Measurements from ENCODE around the gene FOXN3. TPM values are rescaled to one million over a fixed set of nuclear protein-coding genes. Genes with fewer than 3 reads are reported as not detected.

Gene FOXN3
- total and polyA plus RNA-seq, 2 donors (not counting 3 experiments of a cell fraction or from before 2014, with no cell fraction given): 16.9 to 41.8 TPM

DNA sequence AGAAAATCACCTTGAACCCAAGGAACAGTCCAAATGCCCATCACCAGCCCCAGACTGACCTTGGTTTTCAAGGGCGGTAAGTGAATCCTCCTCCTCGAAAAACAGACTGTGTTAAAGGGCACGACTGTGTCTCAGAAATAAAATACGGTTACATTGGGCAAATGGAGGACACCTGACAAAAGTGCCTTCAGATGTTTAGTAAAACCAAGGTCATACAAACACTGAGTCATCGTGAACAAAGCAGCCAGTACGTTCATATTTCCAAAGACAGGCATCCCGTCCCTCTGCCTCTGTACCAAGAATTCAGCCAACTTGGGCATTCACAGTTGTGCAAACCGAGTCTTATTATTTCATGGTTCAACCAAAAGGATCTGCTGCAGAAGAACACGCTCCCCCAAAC, 25.9 kb downstream of the FOXN3 start:
- H3K4me1 ChIP-seq (ENCODE audit: control insufficient read depth, extremely low read depth, insufficient read depth, low read length): no peaks in the 10 kb centered on the region
- intact Hi-C loops (cut with micrococcal nuclease) (no loop called here), dilution Hi-C loops (cut with MboI; ENCODE audit: extremely low pct_ligation_motif_present, low sequenced_read_pairs) (no loop called here)
- H3K9me3 ChIP-seq (replicated peaks; ENCODE audit: control insufficient read depth, insufficient read depth, low read length): no peaks in the 10 kb centered on the region
- FAIRE-seq (no peak), DNase-seq (ENCODE audit: low read depth, low spot score) (no peak)
- no peak overlapping the region for H3K27ac ChIP-seq (ENCODE audit: insufficient read depth, low read depth, low read length)
- no TSS peak for BruUV-seq (replicated peaks)
- no peak overlapping the region for H3K9ac ChIP-seq (replicated peaks; ENCODE audit: extremely low read depth, insufficient read depth, low read length)
- TF ChIP-seq JUN (IDR thresholded peaks at IDR 0.05; ENCODE audit: borderline replicate concordance, insufficient read depth, insufficient read length, low read depth): no peak
- no peak for TF ChIP-seq GATA2 (IDR thresholded peaks at IDR 0.05; ENCODE audit: insufficient read depth, insufficient read length, low read depth, low read length)
- no peak for TF ChIP-seq MYC (IDR thresholded peaks at IDR 0.05; ENCODE audit: low read depth, low read length)
- TF ChIP-seq, protein P1, sequence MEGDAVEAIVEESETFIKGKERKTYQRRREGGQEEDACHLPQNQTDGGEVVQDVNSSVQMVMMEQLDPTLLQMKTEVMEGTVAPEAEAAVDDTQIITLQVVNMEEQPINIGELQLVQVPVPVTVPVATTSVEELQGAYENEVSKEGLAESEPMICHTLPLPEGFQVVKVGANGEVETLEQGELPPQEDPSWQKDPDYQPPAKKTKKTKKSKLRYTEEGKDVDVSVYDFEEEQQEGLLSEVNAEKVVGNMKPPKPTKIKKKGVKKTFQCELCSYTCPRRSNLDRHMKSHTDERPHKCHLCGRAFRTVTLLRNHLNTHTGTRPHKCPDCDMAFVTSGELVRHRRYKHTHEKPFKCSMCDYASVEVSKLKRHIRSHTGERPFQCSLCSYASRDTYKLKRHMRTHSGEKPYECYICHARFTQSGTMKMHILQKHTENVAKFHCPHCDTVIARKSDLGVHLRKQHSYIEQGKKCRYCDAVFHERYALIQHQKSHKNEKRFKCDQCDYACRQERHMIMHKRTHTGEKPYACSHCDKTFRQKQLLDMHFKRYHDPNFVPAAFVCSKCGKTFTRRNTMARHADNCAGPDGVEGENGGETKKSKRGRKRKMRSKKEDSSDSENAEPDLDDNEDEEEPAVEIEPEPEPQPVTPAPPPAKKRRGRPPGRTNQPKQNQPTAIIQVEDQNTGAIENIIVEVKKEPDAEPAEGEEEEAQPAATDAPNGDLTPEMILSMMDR (IDR thresholded peaks at IDR 0.05; ENCODE audit: extremely low read depth in 1 of 2, insufficient read depth in 1 of 2, low read depth in 1 of 2, low read length in 2 of 2): no peak
- no peak for TF ChIP-seq EZH2 (IDR thresholded peaks at IDR 0.05; ENCODE audit: borderline replicate concordance, low read depth, low read length, severe bottlenecking)
- no peaks in the 10 kb centered on the region for H3K9me1 ChIP-seq (replicated peaks; ENCODE audit: control insufficient read depth, extremely low read depth, insufficient read depth, low read length)
- POLR2A ChIA-PET: no interaction called here
- no peaks in the 10 kb centered on the region for H3K27me3 ChIP-seq (ENCODE audit: control insufficient read depth in 2 of 2, insufficient read depth in 2 of 2, low read length in 2 of 2)
- H4K20me1 ChIP-seq (replicated peaks; ENCODE audit: control insufficient read depth, extremely low read depth, insufficient read depth, low read length): no peaks in the 10 kb centered on the region
- H3K79me2 ChIP-seq (ENCODE audit: control insufficient read depth, insufficient read depth, low read length): peaks cover under 1% of the 10 kb centered on the region
- H3K4me3 ChIP-seq (replicated peaks in 1 of 3; ENCODE audit: insufficient read depth in 1 of 3, low read depth in 1 of 3, low read length in 3 of 3): no peak overlapping the region
- CTCF ChIA-PET: no interaction called here
- H2AFZ ChIP-seq (ENCODE audit: low read depth, low read length): no peak overlapping the region
- H3K36me3 ChIP-seq (ENCODE audit: control insufficient read depth in 2 of 2, extremely low read depth in 1 of 2, insufficient read depth in 2 of 2, low read length in 2 of 2): no peaks in the 10 kb centered on the region
- no peak overlapping the region for H3K4me2 ChIP-seq (ENCODE audit: insufficient read depth, low read length)

- ChIA-PET POLR2A (no interaction called here), CTCF (no interaction called here)
- Histone ChIP-seq H2AFZ (ENCODE audit: low read depth, low read length) (no peak overlapping the region), H3K36me3 (ENCODE audit: control insufficient read depth in 2 of 2, extremely low read depth in 1 of 2, insufficient read depth in 2 of 2, low read length in 2 of 2) (no peaks in the 10 kb centered on the region), H3K9me1 (replicated peaks; ENCODE audit: control insufficient read depth, extremely low read depth, insufficient read depth, low read length) (no peaks in the 10 kb centered on the region), H3K4me2 (ENCODE audit: insufficient read depth, low read length) (no peak overlapping the region), H3K79me2 (ENCODE audit: control insufficient read depth, insufficient read depth, low read length) (no peaks in the 10 kb centered on the region), H3K4me1 (ENCODE audit: control insufficient read depth, extremely low read depth, insufficient read depth, low read length) (no peaks in the 10 kb centered on the region), H3K9me3 (replicated peaks; ENCODE audit: control insufficient read depth, insufficient read depth, low read length) (no peaks in the 10 kb centered on the region), H3K27me3 (ENCODE audit: control insufficient read depth in 2 of 2, insufficient read depth in 2 of 2, low read length in 2 of 2) (no peaks in the 10 kb centered on the region), H3K27ac (ENCODE audit: insufficient read depth, low read depth, low read length) (no peak overlapping the region), H3K9ac (replicated peaks; ENCODE audit: extremely low read depth, insufficient read depth, low read length) (no peak overlapping the region), H3K4me3 (replicated peaks in 1 of 3; ENCODE audit: insufficient read depth in 1 of 3, low read depth in 1 of 3, low read length in 3 of 3) (no peak overlapping the region), H4K20me1 (replicated peaks; ENCODE audit: control insufficient read depth, extremely low read depth, insufficient read depth, low read length) (no peaks in the 10 kb centered on the region)
- TF ChIP-seq, protein P1 (IDR thresholded peaks at IDR 0.05; ENCODE audit: extremely low read depth in 1 of 2, insufficient read depth in 1 of 2, low read depth in 1 of 2, low read length in 2 of 2): no peak
- no peak for TF ChIP-seq POLR2AphosphoS5 (IDR thresholded peaks at IDR 0.05; ENCODE audit: insufficient read depth, low read depth, low read length)
- no peak for TF ChIP-seq JUN (IDR thresholded peaks at IDR 0.05; ENCODE audit: borderline replicate concordance, insufficient read depth, insufficient read length, low read depth)
- no peak for TF ChIP-seq FOS (IDR thresholded peaks at IDR 0.05; ENCODE audit: borderline replicate concordance, insufficient read depth, low read length)
- no peak for TF ChIP-seq POLR2A (IDR thresholded peaks at IDR 0.05; ENCODE audit: low read depth, low read length)
- no peak for TF ChIP-seq MYC (IDR thresholded peaks at IDR 0.05; ENCODE audit: low read depth, low read length)
- FAIRE-seq: no peak
- intact Hi-C loops (cut with micrococcal nuclease): no loop called here
- no peak for DNase-seq (ENCODE audit: low read depth, low spot score)
- dilution Hi-C loops (cut with MboI; ENCODE audit: extremely low pct_ligation_motif_present, low sequenced_read_pairs): no loop called here
- BruUV-seq (replicated peaks): no TSS peak
Observed at GRCh38 chr14:89388853-89389252, 28.2 kb downstream of the FOXN3 start.
